ENCODE data around the gene ATP13A4.

DNA sequence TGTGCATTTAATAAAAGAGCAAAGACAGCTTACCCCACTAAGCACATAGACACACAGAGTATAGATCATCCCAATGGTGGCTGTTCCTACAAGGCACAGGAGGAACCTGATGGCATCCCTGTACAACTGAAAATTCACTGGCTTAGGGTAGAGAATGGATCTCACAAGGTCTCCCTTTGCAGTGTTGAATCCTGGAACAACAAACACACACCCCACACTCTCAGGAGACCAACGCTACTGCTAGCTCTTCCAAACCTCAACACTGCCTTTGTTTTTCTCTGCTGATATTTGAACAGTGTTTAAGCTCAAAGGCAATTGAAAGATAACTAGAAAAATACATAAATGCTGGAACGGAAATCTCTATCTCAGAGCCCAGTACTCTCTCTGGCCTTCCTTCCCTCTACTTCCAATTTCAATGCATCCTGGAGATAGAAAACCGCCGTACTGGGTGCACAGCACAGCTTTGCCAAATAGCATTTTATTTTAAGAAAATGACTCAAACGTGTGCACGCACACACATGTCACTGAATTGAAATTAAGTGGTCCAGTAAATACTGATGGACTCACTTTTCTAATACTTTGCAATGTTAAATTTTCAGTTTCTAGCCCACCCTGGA lies 88.6 kb downstream of the ATP13A4 start:
- no peak for TF ChIP-seq POLR2A (IDR thresholded peaks at IDR 0.05)
- TF ChIP-seq, protein P1, sequence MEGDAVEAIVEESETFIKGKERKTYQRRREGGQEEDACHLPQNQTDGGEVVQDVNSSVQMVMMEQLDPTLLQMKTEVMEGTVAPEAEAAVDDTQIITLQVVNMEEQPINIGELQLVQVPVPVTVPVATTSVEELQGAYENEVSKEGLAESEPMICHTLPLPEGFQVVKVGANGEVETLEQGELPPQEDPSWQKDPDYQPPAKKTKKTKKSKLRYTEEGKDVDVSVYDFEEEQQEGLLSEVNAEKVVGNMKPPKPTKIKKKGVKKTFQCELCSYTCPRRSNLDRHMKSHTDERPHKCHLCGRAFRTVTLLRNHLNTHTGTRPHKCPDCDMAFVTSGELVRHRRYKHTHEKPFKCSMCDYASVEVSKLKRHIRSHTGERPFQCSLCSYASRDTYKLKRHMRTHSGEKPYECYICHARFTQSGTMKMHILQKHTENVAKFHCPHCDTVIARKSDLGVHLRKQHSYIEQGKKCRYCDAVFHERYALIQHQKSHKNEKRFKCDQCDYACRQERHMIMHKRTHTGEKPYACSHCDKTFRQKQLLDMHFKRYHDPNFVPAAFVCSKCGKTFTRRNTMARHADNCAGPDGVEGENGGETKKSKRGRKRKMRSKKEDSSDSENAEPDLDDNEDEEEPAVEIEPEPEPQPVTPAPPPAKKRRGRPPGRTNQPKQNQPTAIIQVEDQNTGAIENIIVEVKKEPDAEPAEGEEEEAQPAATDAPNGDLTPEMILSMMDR (IDR thresholded peaks at IDR 0.05) = no peak

All from uterus (tissue), 2 donors.